Activated CD8-positive, alpha-beta memory T cell treated with anti-CD3 and anti-CD28 coated beads, Interleukin-2, amount 50 U/mL, for 24 hours (primary cell): Measurements from ENCODE around the gene TMEM178B.

Experiments
- DNase-seq: peaks from one replicate; pipeline ENCODE4 v3.0.0-alpha.2; 2020; ENCODE audit errors: extremely low read depth

Gene TMEM178B

GRCh38 chr7:141466151-141466904, 392.5 kb downstream of the TMEM178B start:
- DNase-seq: no peak

DNA sequence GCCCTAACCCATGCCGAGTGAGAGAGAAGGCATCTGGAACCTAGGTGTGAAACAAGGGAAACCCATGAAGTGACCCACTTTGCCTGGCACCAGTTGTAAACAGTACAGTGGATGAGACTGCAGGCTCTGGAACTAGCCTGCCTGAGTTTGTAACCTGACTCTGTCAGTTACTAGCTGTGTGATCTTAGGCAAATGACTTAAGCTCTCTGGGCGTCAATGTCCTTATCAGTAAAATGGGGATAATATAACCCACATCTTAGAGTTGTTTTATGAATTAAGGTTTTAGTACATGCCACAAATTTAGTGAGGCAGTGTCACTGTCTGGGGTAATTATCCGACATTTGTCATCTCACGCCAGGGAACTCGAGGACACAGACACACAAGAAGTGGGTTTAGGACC, 394.5 kb downstream of the TMEM178B start:
- no peak for DNase-seq

- no peak for DNase-seq
These were observed 401.8 kb downstream of the TMEM178B start for GRCh38 chr7:141475679-141476078.

DNA sequence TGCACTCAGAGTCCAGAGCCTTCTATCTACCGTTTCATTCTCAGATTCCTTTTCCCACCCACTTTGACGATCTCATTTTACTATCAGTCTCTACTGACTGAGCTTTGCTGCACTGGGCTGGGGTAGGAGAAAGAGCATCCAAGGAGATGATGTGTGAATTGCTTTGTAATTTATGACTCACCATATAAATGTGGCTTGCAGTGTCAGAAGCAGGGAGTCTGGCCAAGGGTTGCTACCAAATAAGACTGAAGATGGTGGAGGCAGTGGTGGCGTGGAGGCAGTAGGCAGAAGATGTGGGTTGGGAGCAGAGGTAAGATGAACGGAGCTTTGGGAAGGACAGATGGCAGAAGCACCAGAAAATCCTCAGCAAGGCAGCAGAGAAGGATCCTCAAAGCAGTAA, 404.0 kb downstream of the TMEM178B start:
- no peak for DNase-seq

DNA sequence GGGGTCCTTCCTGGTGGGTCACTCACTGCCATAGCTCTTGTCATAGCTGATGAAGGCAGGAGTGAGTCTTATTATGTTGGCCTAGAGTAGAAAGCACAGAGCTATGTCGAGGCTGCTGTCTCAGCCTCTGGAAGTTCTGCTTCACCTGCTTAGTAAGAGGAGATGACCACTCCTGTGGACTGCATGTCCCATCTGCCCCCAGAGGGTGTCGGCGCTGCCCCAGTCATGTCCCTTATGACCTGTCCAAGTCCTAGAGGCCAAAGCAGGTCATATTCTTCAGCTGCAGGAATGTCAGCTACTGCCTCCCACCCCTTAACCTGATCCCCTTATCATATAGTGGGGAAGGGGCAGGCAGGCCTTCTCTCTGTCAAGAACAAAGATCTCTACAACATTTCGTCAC, 405.0 kb downstream of the TMEM178B start:
- no peak for DNase-seq

DNA sequence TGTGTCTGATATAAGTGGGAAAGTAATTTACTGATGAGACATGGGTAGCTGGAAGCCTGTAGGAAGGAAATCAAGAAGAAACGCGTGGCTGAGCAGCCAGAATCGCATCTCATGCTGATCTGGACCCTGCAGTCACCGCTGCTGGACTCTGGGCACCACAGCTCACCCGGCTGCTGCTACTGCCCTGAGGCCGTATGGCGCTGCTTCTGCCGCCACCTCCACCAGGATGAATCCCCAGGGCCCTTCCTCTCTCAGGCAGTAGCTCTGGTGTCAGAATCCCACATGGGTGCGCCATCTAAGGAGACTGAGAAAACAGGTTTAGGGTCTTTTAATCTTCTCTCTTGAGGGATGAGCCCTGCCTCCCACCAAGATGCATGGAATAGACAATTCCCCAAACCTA, 407.1 kb downstream of the TMEM178B start:
- DNase-seq: no peak

- no peak for DNase-seq
These were observed 408.1 kb downstream of the TMEM178B start for GRCh38 chr7:141481971-141482370.

DNA sequence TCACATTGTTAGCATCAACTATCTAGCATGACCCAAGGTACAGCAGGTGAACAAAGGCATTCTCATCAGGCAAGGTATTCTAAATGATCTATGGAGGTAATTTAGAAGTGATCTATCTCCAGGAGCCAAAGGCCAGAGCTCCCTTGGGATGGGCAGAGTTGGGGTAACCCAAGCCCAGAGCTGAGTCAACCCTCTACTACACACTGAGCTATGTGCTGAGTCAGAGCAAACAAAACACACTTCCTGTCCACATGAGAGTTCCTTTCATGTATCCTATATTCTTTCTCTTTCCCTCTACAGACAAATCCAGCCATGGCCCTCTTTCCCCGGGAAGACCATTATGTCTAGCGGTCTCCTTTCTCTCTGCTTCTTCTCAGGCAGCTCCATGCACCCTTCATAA, 409.2 kb downstream of the TMEM178B start:
- DNase-seq: no peak

GRCh38 chr7:141484907-141485306, 411.0 kb downstream of the TMEM178B start:
- DNase-seq: no peak

DNA sequence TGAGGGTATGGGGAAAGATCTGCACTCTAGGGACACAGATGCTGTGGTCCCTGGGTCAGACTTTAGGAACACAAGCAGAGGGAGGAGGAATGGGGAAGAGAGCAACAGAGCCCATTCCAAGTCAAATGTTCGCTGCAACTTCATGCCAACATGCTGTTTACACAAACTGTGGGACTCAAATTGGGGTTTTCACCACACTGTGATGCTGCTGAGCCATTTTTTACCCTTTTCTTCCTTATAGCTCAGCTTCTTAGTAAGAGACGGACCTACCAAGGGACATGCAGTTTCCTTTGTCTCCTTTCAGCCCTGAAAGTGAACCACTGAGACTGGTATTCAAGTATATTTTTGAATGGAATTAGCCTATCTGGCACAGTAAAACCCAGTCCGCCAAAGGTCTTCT, 413.1 kb downstream of the TMEM178B start:
- no peak for DNase-seq

DNA sequence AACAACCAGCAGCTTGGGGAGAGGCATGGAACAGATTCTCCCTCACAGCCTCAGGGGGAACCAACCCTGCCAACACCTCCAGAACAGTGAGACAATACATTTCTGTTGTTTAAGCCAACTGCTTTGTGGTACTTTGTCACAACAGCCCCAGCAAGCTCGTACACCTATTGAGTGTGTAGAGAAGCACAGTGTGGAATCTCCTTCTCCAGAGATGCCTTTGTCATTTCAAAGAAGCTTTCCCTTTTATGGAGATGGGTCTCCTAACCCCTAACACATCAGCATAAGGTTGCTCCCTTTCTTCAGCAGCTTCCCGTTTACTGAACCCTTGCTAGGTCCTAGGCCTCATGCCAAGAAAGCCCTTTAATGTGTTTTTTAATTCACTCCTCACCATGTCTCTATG, 416.6 kb downstream of the TMEM178B start:
- no peak for DNase-seq

DNA sequence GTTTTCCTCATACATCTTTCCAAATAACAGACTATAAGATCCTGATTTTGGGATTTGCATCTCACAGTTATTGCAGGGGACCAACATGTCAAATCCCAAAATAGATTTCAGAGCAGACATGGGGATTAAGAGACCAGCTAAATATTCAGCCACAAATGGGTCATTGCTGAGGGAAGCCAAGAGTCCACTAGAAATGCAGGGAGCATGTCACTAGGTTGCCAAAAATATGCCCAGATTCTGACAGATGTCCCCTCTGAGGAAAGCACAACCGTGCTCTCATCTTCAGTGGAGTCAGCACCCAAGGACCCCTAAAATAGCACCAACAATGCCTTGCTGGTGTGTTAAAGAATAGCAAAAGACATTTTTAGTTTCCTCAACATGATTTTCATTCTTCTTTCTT, 421.2 kb downstream of the TMEM178B start:
- DNase-seq: no peak

GRCh38 chr7:141497391-141497790, 423.5 kb downstream of the TMEM178B start:
- no peak for DNase-seq

GRCh38 chr7:141500608-141501007, 426.7 kb downstream of the TMEM178B start:
- DNase-seq: no peak

DNA sequence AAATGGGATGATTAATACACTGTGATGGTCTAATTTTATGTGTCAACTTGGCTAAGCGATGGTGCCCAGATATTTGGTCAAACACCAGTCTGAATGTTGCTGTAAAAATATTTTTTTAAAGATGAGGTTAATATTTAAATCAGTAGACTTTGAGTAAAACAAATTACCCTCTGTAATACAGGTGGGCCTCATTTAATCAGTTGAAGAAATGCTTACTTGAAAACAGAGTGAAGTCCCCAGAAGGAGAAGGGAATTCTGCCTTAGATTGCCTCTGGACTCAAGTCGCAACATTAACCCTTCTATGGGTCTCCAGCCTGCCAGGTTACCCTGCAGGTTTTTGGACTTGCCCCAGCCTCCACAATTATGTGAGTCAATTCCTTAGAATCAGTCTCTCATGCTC, 427.6 kb downstream of the TMEM178B start:
- no peak for DNase-seq

DNA sequence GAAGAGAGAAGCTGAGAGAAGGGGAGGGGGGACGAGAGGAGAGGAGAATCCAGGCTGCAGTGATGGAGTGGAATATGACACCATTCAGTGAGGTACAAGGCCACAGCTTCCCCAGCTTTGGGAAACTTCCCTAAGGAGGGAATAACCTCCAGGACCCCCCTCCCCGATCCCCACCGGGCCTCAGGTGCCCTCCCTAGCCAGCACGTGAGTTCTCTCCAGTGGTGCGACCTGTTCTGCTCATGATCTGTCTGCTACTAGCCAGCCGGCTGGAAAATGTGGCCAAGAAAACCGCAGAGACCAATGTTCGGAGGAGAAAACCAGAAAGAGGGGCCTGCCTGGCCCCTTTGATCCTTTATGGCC, 437.4 kb downstream of the TMEM178B start:
- DNase-seq: no peak

DNA sequence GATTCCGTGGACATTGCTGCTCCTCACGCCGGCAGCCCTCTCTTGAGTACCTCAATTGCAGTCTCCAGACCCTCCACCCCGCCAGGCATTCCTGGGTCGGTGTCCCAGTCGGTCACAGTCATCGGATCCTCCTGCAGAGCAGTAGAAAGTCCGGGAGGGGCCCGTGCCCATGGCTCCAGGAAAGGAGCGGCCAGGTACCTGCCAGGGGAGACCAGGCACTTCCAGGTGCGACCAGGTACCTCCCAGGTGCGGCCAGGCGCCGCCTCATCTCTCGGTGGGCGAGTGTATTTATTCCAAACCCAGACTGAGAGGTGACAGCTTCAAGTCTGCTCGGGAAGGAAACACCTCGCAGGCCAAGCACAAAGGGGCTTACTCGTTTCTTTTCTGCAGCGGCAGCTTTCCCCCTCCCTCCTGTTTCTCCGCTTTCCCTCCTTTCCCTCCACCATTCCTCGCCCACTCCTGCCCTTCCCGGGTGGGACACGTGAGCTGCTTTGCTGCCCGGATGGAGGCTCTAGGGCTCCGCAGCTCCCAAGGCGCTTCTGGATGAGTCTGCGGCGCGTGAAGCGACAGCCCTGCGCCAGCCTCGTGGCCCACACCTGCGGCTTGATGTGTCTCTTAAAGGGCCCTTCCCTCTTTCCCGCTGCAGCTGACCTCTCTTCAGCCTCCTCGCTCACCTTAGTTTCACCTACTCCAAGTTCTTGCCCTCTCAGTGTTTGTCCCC, 438.0 kb downstream of the TMEM178B start:
- DNase-seq: no peak

GRCh38 chr7:141512597-141512996, 438.7 kb downstream of the TMEM178B start:
- no peak for DNase-seq

- no peak for DNase-seq
These were observed 439.9 kb downstream of the TMEM178B start for GRCh38 chr7:141513720-141514119.

DNA sequence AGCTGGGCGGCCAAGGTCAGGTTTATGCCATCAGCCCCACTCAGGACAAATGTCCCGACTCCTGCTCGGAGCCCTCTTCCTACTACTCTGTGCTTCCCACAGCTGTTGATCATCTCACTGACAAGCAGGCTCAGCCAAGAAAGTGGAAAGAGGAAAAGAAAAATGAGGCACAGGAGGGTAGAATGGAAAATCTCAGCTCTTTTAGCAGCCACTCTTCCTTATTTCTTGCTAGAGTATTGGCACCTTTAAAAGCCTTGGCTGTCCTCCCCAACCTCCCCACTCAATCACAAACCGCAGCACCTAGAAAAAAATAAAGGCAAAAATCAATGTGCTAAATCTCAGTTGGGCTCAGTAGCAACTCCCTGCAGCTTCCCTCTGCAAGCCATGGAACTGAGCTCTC, 442.1 kb downstream of the TMEM178B start:
- no peak for DNase-seq

- DNase-seq: no peak
These were observed 445.8 kb downstream of the TMEM178B start for GRCh38 chr7:141519623-141520022.

DNA sequence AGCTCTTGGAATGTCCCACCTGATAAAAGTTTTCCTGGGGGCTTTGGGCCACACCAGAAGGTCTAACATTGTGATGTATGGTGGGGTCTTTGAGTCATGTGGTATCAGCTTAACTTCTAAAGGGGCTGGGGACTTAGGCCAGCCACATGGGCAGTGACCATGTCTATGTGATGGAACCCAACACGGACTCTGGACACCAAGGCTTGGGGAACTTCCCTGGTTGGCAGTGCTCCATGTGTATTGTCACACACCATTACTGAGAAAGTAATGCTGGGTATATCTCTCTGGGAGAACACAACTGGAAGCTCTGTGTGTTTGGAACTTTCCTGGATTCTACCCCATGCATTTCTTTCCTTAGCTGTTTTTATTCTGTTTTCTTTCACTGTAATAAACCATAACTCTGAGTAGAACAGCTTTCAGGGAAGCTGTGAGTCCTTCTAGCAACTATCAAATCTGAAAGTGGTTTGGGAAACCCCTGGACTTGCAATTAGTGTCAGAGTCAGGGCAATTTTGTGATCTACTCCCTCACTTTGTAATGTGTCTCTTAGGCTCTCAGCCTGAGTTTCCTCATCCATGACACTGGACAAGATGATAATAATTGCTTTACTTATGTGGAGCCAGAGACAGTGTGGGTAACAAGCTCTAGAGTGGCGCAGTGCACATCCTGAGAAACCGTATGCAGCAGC, 448.9 kb downstream of the TMEM178B start:
- no peak for DNase-seq

GRCh38 chr7:141525973-141526514, 452.2 kb downstream of the TMEM178B start:
- no peak for DNase-seq
